HG03442 (cell line): ENCODE results near the gene SYS1.

Experiments used
- ATAC-seq: cut with Tn5 transposase; IDR thresholded peaks from one replicate; pipeline ENCODE4 v1.9.1; 2021; ENCODE audit warnings: mild to moderate bottlenecking, moderate library complexity; ENCODE audit not compliant: unreplicated experiment

The SYS1 gene

GRCh38 chr20:45378191-45378590 lies 15.2 kb downstream of the SYS1 start, which contains the start of gene TP53TG5:
Gene TP53TG5, minus strand, starts transcription at chr20:45378325. Its CDS starts 89 bp downstream, at chr20:45378236.
- ATAC-seq: no peak

GRCh38 chr20:45387274-45387673 lies 24.3 kb downstream of the SYS1 start:
- ATAC-seq: no peak

GRCh38 chr20:45390931-45391330 lies 28.0 kb downstream of the SYS1 start:
- ATAC-seq: no peak

- ATAC-seq: no peak
These were observed 28.6 kb downstream of the SYS1 start for GRCh38 chr20:45391559-45391958.

- ATAC-seq: no peak
These were observed 29.8 kb downstream of the SYS1 start for GRCh38 chr20:45392733-45393132.

- no peak for ATAC-seq
These were observed 31.5 kb downstream of the SYS1 start for GRCh38 chr20:45394221-45395113.

- ATAC-seq: no peak
These were observed 32.1 kb downstream of the SYS1 start for GRCh38 chr20:45395114-45395415.

- no peak for ATAC-seq
These were observed 36.1 kb downstream of the SYS1 start for GRCh38 chr20:45399018-45399417.

- no peak for ATAC-seq
These were observed 37.5 kb downstream of the SYS1 start for GRCh38 chr20:45400346-45401031.

GRCh38 chr20:45402946-45403345 lies 40.0 kb downstream of the SYS1 start:
- ATAC-seq: no peak

GRCh38 chr20:45404438-45404837 lies 41.5 kb downstream of the SYS1 start:
- ATAC-seq: no peak

- ATAC-seq: no peak
These were observed 42.8 kb downstream of the SYS1 start for GRCh38 chr20:45405571-45406259.

- ATAC-seq: no peak
These were observed 43.5 kb downstream of the SYS1 start for GRCh38 chr20:45406260-45407066.

- ATAC-seq: no peak
These were observed 44.2 kb downstream of the SYS1 start for GRCh38 chr20:45407067-45407745.

- ATAC-seq: no peak
These were observed 45.1 kb downstream of the SYS1 start, which contains the start of gene DBNDD2 for GRCh38 chr20:45407783-45408645. Gene DBNDD2, plus strand, starts transcription at chr20:45408289. Its CDS starts 179 bp downstream, at chr20:45408468.

GRCh38 chr20:45408646-45409213 lies 45.8 kb downstream of the SYS1 start:
- ATAC-seq: no peak

GRCh38 chr20:45409521-45410272 lies 46.7 kb downstream of the SYS1 start:
- ATAC-seq: no peak

- ATAC-seq: no peak
These were observed 47.9 kb downstream of the SYS1 start for GRCh38 chr20:45410887-45411286.
